Measurements from ENCODE around the gene LRMDA.

LRMDA gene

GRCh38 chr10:76257816-76258215 lies 826.4 kb downstream of the LRMDA start:
- peak overlapping the region in 1 of 3 experiments; percentile 56 for H3K27ac Mint-ChIP-seq
- no peak for TF ChIP-seq CTCF (IDR thresholded peaks at IDR 0.05; ENCODE audit: unreplicated experiment in 3 of 3)
- H3K27me3 Mint-ChIP-seq (ENCODE audit: low read depth): no peaks in the 10 kb centered on the region
- H3K9me3 Mint-ChIP-seq: peaks cover 34% of the 10 kb centered on the region
- peaks cover 6% of the 10 kb centered on the region for H3K4me1 Mint-ChIP-seq
- H3K4me3 Mint-ChIP-seq: no peak overlapping the region
- peaks cover 18% of the 10 kb centered on the region for H3K36me3 Mint-ChIP-seq (ENCODE audit: low read depth)

- no peak for TF ChIP-seq CTCF (IDR thresholded peaks at IDR 0.05; ENCODE audit: unreplicated experiment in 3 of 3)
- no peak overlapping the region for H3K27ac Mint-ChIP-seq
- H3K4me1 Mint-ChIP-seq: peaks cover 6% of the 10 kb centered on the region
- peaks cover 14% of the 10 kb centered on the region for H3K9me3 Mint-ChIP-seq
- peaks cover 3% of the 10 kb centered on the region for H3K27me3 Mint-ChIP-seq (ENCODE audit: low read depth)
- H3K4me3 Mint-ChIP-seq: no peak overlapping the region
- peaks cover 14% of the 10 kb centered on the region for H3K36me3 Mint-ChIP-seq (ENCODE audit: low read depth)
These were observed 834.2 kb downstream of the LRMDA start for GRCh38 chr10:76265441-76266113.

GRCh38 chr10:76268530-76268929 lies 837.1 kb downstream of the LRMDA start:
- Mint-ChIP-seq H3K4me3 (no peak overlapping the region), H3K27ac (no peak overlapping the region), H3K36me3 (ENCODE audit: low read depth) (peaks cover 7% of the 10 kb centered on the region), H3K4me1 (peaks cover 6% of the 10 kb centered on the region), H3K27me3 (ENCODE audit: low read depth) (peaks cover 3% of the 10 kb centered on the region), H3K9me3 (peaks cover 6% of the 10 kb centered on the region)
- no peak for TF ChIP-seq CTCF (IDR thresholded peaks at IDR 0.05; ENCODE audit: unreplicated experiment in 3 of 3)

GRCh38 chr10:76268954-76269353 lies 837.5 kb downstream of the LRMDA start:
- peaks cover 6% of the 10 kb centered on the region for H3K4me1 Mint-ChIP-seq
- H3K9me3 Mint-ChIP-seq: peaks cover 11% of the 10 kb centered on the region
- no peak for TF ChIP-seq CTCF (IDR thresholded peaks at IDR 0.05; ENCODE audit: unreplicated experiment in 3 of 3)
- no peak overlapping the region for H3K4me3 Mint-ChIP-seq
- peaks cover 8% of the 10 kb centered on the region for H3K36me3 Mint-ChIP-seq (ENCODE audit: low read depth)
- peaks cover 3% of the 10 kb centered on the region for H3K27me3 Mint-ChIP-seq (ENCODE audit: low read depth)
- H3K27ac Mint-ChIP-seq: no peak overlapping the region

- Mint-ChIP-seq H3K36me3 (ENCODE audit: low read depth) (peaks cover 21% of the 10 kb centered on the region), H3K27ac (no peak overlapping the region), H3K27me3 (ENCODE audit: low read depth) (peaks cover 3% of the 10 kb centered on the region)
These were observed 839.0 kb downstream of the LRMDA start for GRCh38 chr10:76270464-76270863.

More at GRCh38 chr10:76270464-76270863, 839.0 kb downstream of the LRMDA start:
- no peaks in the 10 kb centered on the region for H3K4me1 Mint-ChIP-seq
- no peak overlapping the region for H3K4me3 Mint-ChIP-seq
- peaks cover 25% of the 10 kb centered on the region for H3K9me3 Mint-ChIP-seq
- TF ChIP-seq CTCF (IDR thresholded peaks at IDR 0.05; ENCODE audit: unreplicated experiment in 3 of 3): no peak
